ENCODE measurements around the gene SPCS1.

- TF ChIP-seq RFX5 (IDR thresholded peaks at IDR 0.05; ENCODE audit: low read length) (no peak), CTCF (IDR thresholded peaks at IDR 0.05) (no peak), EP300 (IDR thresholded peaks at IDR 0.05; ENCODE audit: borderline replicate concordance in 1 of 2, low read depth in 1 of 2, low read length in 1 of 2) (no peak), SMC3 (IDR thresholded peaks at IDR 0.05; ENCODE audit: low read depth, low read length) (no peak), YY1 (IDR thresholded peaks at IDR 0.05; ENCODE audit: low read depth) (no peak)
Observed at GRCh38 chr3:52723935-52724334, 18.0 kb downstream of the SPCS1 start.
